Spleen (tissue), 11 donors: Measurements from ENCODE around the gene MRPL45. TPM values are rescaled to one million over a fixed set of nuclear protein-coding genes. Genes with fewer than 3 reads are reported as not detected.

Experiments
- DNase-seq: peaks from one replicate; pipeline ENCODE4 v3.0.0-alpha.2; 2020
- H3K27ac ChIP-seq, 8 donors: fragments of 200-600 bp; sonication (generic) in 7 of 8; 1 replicate in 4 of 8; 2 replicates in 4 of 8; pipeline versions ENCODE4 v1.5.0 to v1.8.0; 2016 to 2021; ENCODE audit warnings: inconsistent platforms in 4 of 8, mild to moderate bottlenecking in 4 of 8, moderate library complexity in 1 of 8
- H3K27me3 ChIP-seq, 7 donors: fragments of 200-600 bp; sonication (generic) in 6 of 7; replicated peaks in 1 of 7; 1 replicate in 4 of 7; 2 replicates in 3 of 7; pipeline versions ENCODE4 v1.5.0 to v1.8.0; 2016 to 2021; ENCODE audit warnings: inconsistent platforms in 3 of 7, mild to moderate bottlenecking in 1 of 7
- H3K36me3 ChIP-seq, 6 donors: fragments of 200-600 bp; sonication (generic) in 5 of 6; 1 replicate in 4 of 6; 2 replicates in 2 of 6; pipeline versions ENCODE4 v1.5.0 to v1.8.0; 2016 to 2021; ENCODE audit warnings: inconsistent platforms in 2 of 6
- H3K4me1 ChIP-seq, 6 donors: fragments of 200-600 bp; sonication (generic) in 5 of 6; 1 replicate in 3 of 6; 2 replicates in 3 of 6; pipeline versions ENCODE4 v1.5.0 to v1.8.0; 2016 to 2021; ENCODE audit warnings: inconsistent platforms in 3 of 6
- H3K4me3 ChIP-seq, 8 donors: fragments of 200-600 bp; sonication (generic) in 7 of 8; 1 replicate in 4 of 8; 2 replicates in 4 of 8; pipeline versions ENCODE4 v1.5.0 to v1.8.0; 2016 to 2021; ENCODE audit warnings: inconsistent platforms in 4 of 8, mild to moderate bottlenecking in 4 of 8, moderate library complexity in 2 of 8
- H3K9me3 ChIP-seq, 8 donors: fragments of 200-600 bp; sonication (generic) in 7 of 8; 1 replicate in 4 of 8; 2 replicates in 4 of 8; pipeline versions ENCODE4 v1.5.0 to v1.8.0; 2016 to 2021; ENCODE audit warnings: inconsistent platforms in 4 of 8
- CTCF ChIP-seq, 11 experiments: fragments of 200-600 bp in 7 of 11; fragments of 450-650 bp in 4 of 11; sonication (generic) in 4 of 11; IDR thresholded peaks in 8 of 11; conservative IDR thresholded peaks in 3 of 11; 1 replicate in 7 of 11; 2 replicates in 4 of 11; pipeline versions ENCODE4 v1.4.0 to v1.8.0; 2016 to 2021; ENCODE audit warnings: antibody characterized with exemption in 11 of 11, inconsistent platforms in 4 of 11, mild to moderate bottlenecking in 1 of 11
- POLR2A ChIP-seq, 3 donors: fragments of 450-650 bp; IDR thresholded peaks; one replicate each; pipeline ENCODE4 v1.5.1; 2017; ENCODE audit warnings: antibody characterized with exemption in 3 of 3, mild to moderate bottlenecking in 1 of 3
- POLR2AphosphoS5 ChIP-seq, 3 donors: sonication (generic); formaldehyde crosslinking; IDR thresholded peaks; one replicate each; pipeline ENCODE4 v1.5.1; 2017; ENCODE audit warnings: antibody characterized with exemption in 3 of 3
- WGBS, 5 donors: extraction: QIAGEN DNeasy Blood & Tissue Kit in 3 of 5; methylation state at CpG; one replicate each; pipeline versions ENCODE4 v1.1.5 to v1.1.7; 2013 to 2018; 5-methylcytosine and 5-hydroxymethylcytosine counted together
- intact Hi-C: fragments of 100-400 bp; cut with DNase I; formaldehyde crosslinking; loops from one replicate; pipeline ENCODE4 v1.15.0; 2023; ENCODE audit warnings: low total_unique reads
- polyA plus RNA-seq, 3 donors: library from polyadenylated mRNA; stranded (reverse); fragments of 200-250 nt; gene quantifications; one replicate each; pipeline ENCODE4 v1.2.1, GENCODE V29; 2013
- total RNA-seq, 7 donors: library from RNA; depleted of rRNA in 3 of 7; stranded (reverse); fragments of >200 nt in 3 of 7; fragmentation: NEBNext Ultra II Directional in 4 of 7; extraction: Animal tissue kit (Norgen Biotek cat#: 25700) in 4 of 7; gene quantifications; one replicate each; pipeline versions ENCODE4 v1.1.0 to v1.2.1, GENCODE V29; 2016 to 2021
- donor health status: healthy with polysubstance abuse.
- donor health status: DM: no; HTN: no; CAD: no; lungs with moderate emphysema.
- donor health status: DM: no; HTN: no; CAD: no.
- donor health status: Bipolar disorder and iron deficiency.
- donor health status: healthy.
- donor health status: DM: no; HTN: no; CAD: no.
- donor health status: DM: yes; HTN: yes; CAD: no.

MRPL45 gene
- total and polyA plus RNA-seq, 10 donors = 17.4 to 25.6 (median 20.7) TPM

GRCh38 chr17:38330941-38331411 is 34.0 kb downstream of the MRPL45 start:
- peak; percentile 68 for DNase-seq
- TF ChIP-seq POLR2AphosphoS5 (IDR thresholded peaks at IDR 0.05) (no peak), POLR2A (IDR thresholded peaks at IDR 0.05) (no peak), CTCF (IDR thresholded peaks at IDR 0.05 in 8 of 11, conservative IDR thresholded peaks at IDR 0.05 in 3 of 11) (no peak)
- Histone ChIP-seq H3K4me3 (no peak overlapping the region), H3K27ac (no peak overlapping the region), H3K36me3 (no peaks in the 10 kb centered on the region), H3K9me3 (no peaks in the 10 kb centered on the region), H3K4me1 (peaks cover 0 to 19% (median 13%) of the 10 kb centered on the region in 6 donors), H3K27me3 (peaks cover 0 to 27% (median 0%) of the 10 kb centered on the region in 7 donors)
- intact Hi-C loops = no loop called here
- 88 to 95% (median 90%) methylated on average over 14 to 23 of the region's 23 CpGs for WGBS, 5 donors

- Histone ChIP-seq H3K4me1 (peaks cover 0 to 1% (median 0%) of the 10 kb centered on the region in 6 donors), H3K4me3 (no peak overlapping the region), H3K27ac (no peak overlapping the region), H3K27me3 (peaks cover 0 to 27% (median 0%) of the 10 kb centered on the region in 7 donors), H3K36me3 (no peaks in the 10 kb centered on the region), H3K9me3 (no peaks in the 10 kb centered on the region)
- intact Hi-C loops = no loop called here
- DNase-seq = peak; percentile 55
- TF ChIP-seq POLR2AphosphoS5 (IDR thresholded peaks at IDR 0.05) = no peak
- 78 to 95% (median 89%) methylated on average over 4 to 7 of the region's 7 CpGs for WGBS, 5 donors
Observed at GRCh38 chr17:38332735-38333134, 35.8 kb downstream of the MRPL45 start.

- Histone ChIP-seq H3K4me1 (no peaks in the 10 kb centered on the region), H3K9me3 (no peaks in the 10 kb centered on the region), H3K4me3 (no peak overlapping the region), H3K27ac (no peak overlapping the region), H3K27me3 (peaks cover 0 to 27% (median 0%) of the 10 kb centered on the region in 7 donors), H3K36me3 (no peaks in the 10 kb centered on the region)
- no peak for TF ChIP-seq POLR2A (IDR thresholded peaks at IDR 0.05)
- peak in 8 of 11 experiments; percentile 4 to 58 (median 36) for TF ChIP-seq CTCF (IDR thresholded peaks at IDR 0.05 in 8 of 11, conservative IDR thresholded peaks at IDR 0.05 in 3 of 11)
- 49 to 57% (median 55%) methylated on average over 11 to 12 of the region's 12 CpGs for WGBS, 5 donors
- DNase-seq = no peak
- intact Hi-C loops = no loop called here
Observed at GRCh38 chr17:38333635-38334295, 36.8 kb downstream of the MRPL45 start.

- Histone ChIP-seq H3K9me3 (no peaks in the 10 kb centered on the region), H3K4me3 (no peak overlapping the region), H3K36me3 (no peaks in the 10 kb centered on the region), H3K4me1 (no peaks in the 10 kb centered on the region), H3K27ac (no peak overlapping the region), H3K27me3 (peaks cover 0 to 27% (median 0%) of the 10 kb centered on the region in 7 donors)
- TF ChIP-seq CTCF (IDR thresholded peaks at IDR 0.05 in 8 of 11, conservative IDR thresholded peaks at IDR 0.05 in 3 of 11) = no peak
- 80 to 92% (median 87%) methylated on average over 16 to 30 of the region's 30 CpGs for WGBS, 5 donors
- intact Hi-C loops = no loop called here
- no peak for DNase-seq
Observed at GRCh38 chr17:38334480-38335364, 37.8 kb downstream of the MRPL45 start.
